Type B pancreatic cell (in vitro differentiated cells): ENCODE results near the gene CACNA2D1. TPM values are rescaled to one million over a fixed set of nuclear protein-coding genes. Genes with fewer than 3 reads are reported as not detected.

ENCODE experiments used
- DNase-seq: peaks from one replicate; pipeline ENCODE4 v3.0.0; 2021; ENCODE audit warnings: mixed read lengths; ENCODE audit not compliant: unreplicated experiment; ENCODE audit errors: extremely low spot score
- H3K27ac Mint-ChIP-seq: 2 replicates; pipeline ENCODE4 v1.8.0; 2021; ENCODE audit warnings: mild to moderate bottlenecking, mixed read lengths
- H3K27me3 Mint-ChIP-seq: 2 replicates; pipeline ENCODE4 v1.8.0; 2021; ENCODE audit warnings: mixed read lengths
- H3K36me3 Mint-ChIP-seq: 2 replicates; pipeline ENCODE4 v1.8.0; 2021; ENCODE audit warnings: mixed read lengths
- H3K4me1 Mint-ChIP-seq: one replicate; pipeline ENCODE4 v1.8.0; 2021; ENCODE audit warnings: mixed read lengths; ENCODE audit not compliant: unreplicated experiment
- H3K4me3 Mint-ChIP-seq: 2 replicates; pipeline ENCODE4 v1.8.0; 2021; ENCODE audit warnings: mild to moderate bottlenecking, mixed read lengths
- H3K9me3 Mint-ChIP-seq: 2 replicates; pipeline ENCODE4 v1.8.0; 2021; ENCODE audit warnings: mixed read lengths
- CTCF ChIP-seq: fragments of 200-600 bp; sonication (generic); conservative IDR thresholded peaks from 2 replicates; pipeline ENCODE4 v1.5.0; 2021; ENCODE audit warnings: antibody characterized with exemption, mild to moderate bottlenecking
- total RNA-seq: library from RNA; stranded (reverse); gene quantifications from 2 replicates; pipeline ENCODE4 v1.2.1, GENCODE V29; 2021; ENCODE audit warnings: low replicate concordance

Gene CACNA2D1
- total RNA-seq, 1 donor from 2014 or later: 21.5 TPM

GRCh38 chr7:82317257-82317721, 126.3 kb downstream of the CACNA2D1 start:
- peaks cover 4% of the 10 kb centered on the region for H3K9me3 Mint-ChIP-seq
- no peak for DNase-seq
- no peaks in the 10 kb centered on the region for H3K27me3 Mint-ChIP-seq
- no peak for TF ChIP-seq CTCF
- H3K27ac Mint-ChIP-seq: no peak overlapping the region
- no peak overlapping the region for H3K4me3 Mint-ChIP-seq
- H3K36me3 Mint-ChIP-seq: peaks cover 4% of the 10 kb centered on the region
- peaks cover 21% of the 10 kb centered on the region for H3K4me1 Mint-ChIP-seq

GRCh38 chr7:82313269-82313668, 130.3 kb downstream of the CACNA2D1 start:
- H3K27me3 Mint-ChIP-seq: no peaks in the 10 kb centered on the region
- H3K4me3 Mint-ChIP-seq: no peak overlapping the region
- H3K9me3 Mint-ChIP-seq: no peaks in the 10 kb centered on the region
- no peaks in the 10 kb centered on the region for H3K36me3 Mint-ChIP-seq
- H3K27ac Mint-ChIP-seq: no peak overlapping the region
- peaks cover 17% of the 10 kb centered on the region for H3K4me1 Mint-ChIP-seq
- DNase-seq: no peak
- TF ChIP-seq CTCF: no peak

- no peak for TF ChIP-seq CTCF
- DNase-seq: no peak
- Mint-ChIP-seq H3K36me3 (no peaks in the 10 kb centered on the region), H3K4me1 (peaks cover 13% of the 10 kb centered on the region), H3K9me3 (no peaks in the 10 kb centered on the region), H3K27ac (no peak overlapping the region), H3K27me3 (no peaks in the 10 kb centered on the region), H3K4me3 (no peak overlapping the region)
Observed at GRCh38 chr7:82312646-82313045, 130.9 kb downstream of the CACNA2D1 start.

GRCh38 chr7:82305347-82306005, 138.1 kb downstream of the CACNA2D1 start:
- H3K4me1 Mint-ChIP-seq: no peaks in the 10 kb centered on the region
- H3K27ac Mint-ChIP-seq: no peak overlapping the region
- no peak for TF ChIP-seq CTCF
- no peak for DNase-seq
- no peaks in the 10 kb centered on the region for H3K36me3 Mint-ChIP-seq
- H3K4me3 Mint-ChIP-seq: no peak overlapping the region
- H3K9me3 Mint-ChIP-seq: no peaks in the 10 kb centered on the region
- no peaks in the 10 kb centered on the region for H3K27me3 Mint-ChIP-seq

GRCh38 chr7:82294865-82295264, 148.7 kb downstream of the CACNA2D1 start:
- H3K27ac Mint-ChIP-seq: no peak overlapping the region
- no peaks in the 10 kb centered on the region for H3K36me3 Mint-ChIP-seq
- no peaks in the 10 kb centered on the region for H3K27me3 Mint-ChIP-seq
- no peak for DNase-seq
- TF ChIP-seq CTCF: no peak
- no peaks in the 10 kb centered on the region for H3K4me1 Mint-ChIP-seq
- no peaks in the 10 kb centered on the region for H3K9me3 Mint-ChIP-seq
- no peak overlapping the region for H3K4me3 Mint-ChIP-seq
